ENCODE results near the gene SYTL4.
A peak's percentile ranks its signal among the peaks of the same experiment; 100 is the strongest.

SYTL4 gene

GRCh38 chrX:100649550-100650356 lies 82.2 kb downstream of the SYTL4 start:
- no peak overlapping the region for H3K4me3 ChIP-seq (ENCODE audit: low read length)
- DNase-seq (ENCODE audit: low read depth) = peak; percentile 88
- no peak for TF ChIP-seq CTCF (IDR thresholded peaks at IDR 0.05; ENCODE audit: insufficient read depth, low read depth, low read length, missing control alignments)

GRCh38 chrX:100648458-100649417 lies 83.2 kb downstream of the SYTL4 start:
- TF ChIP-seq CTCF (IDR thresholded peaks at IDR 0.05; ENCODE audit: insufficient read depth, low read depth, low read length, missing control alignments) = no peak
- peak; percentile 38 for DNase-seq (ENCODE audit: low read depth)
- H3K4me3 ChIP-seq (ENCODE audit: low read length) = no peak overlapping the region

- no peak for DNase-seq (ENCODE audit: low read depth)
- no peak for TF ChIP-seq CTCF (IDR thresholded peaks at IDR 0.05; ENCODE audit: insufficient read depth, low read depth, low read length, missing control alignments)
- H3K4me3 ChIP-seq (ENCODE audit: low read length) = no peak overlapping the region
These were observed 84.2 kb downstream of the SYTL4 start for GRCh38 chrX:100647739-100648138.

- TF ChIP-seq CTCF (IDR thresholded peaks at IDR 0.05; ENCODE audit: insufficient read depth, low read depth, low read length, missing control alignments) = no peak
- no peak for DNase-seq (ENCODE audit: low read depth)
- no peak overlapping the region for H3K4me3 ChIP-seq (ENCODE audit: low read length)
These were observed 84.8 kb downstream of the SYTL4 start for GRCh38 chrX:100647095-100647494.

GRCh38 chrX:100645106-100645505 lies 86.8 kb downstream of the SYTL4 start:
- TF ChIP-seq CTCF (IDR thresholded peaks at IDR 0.05; ENCODE audit: insufficient read depth, low read depth, low read length, missing control alignments) = no peak
- H3K4me3 ChIP-seq (ENCODE audit: low read length) = peak overlapping the region; percentile 42
- DNase-seq (ENCODE audit: low read depth) = peak; percentile 66

GRCh38 chrX:100643956-100644860 lies 87.7 kb downstream of the SYTL4 start, which contains the start of gene SRPX2:
Gene SRPX2, plus strand, starts transcription at chrX:100644199. Its CDS starts 2,124 bp downstream, at chrX:100646323.
- peak; percentile 88 for DNase-seq (ENCODE audit: low read depth)
- H3K4me3 ChIP-seq (ENCODE audit: low read length) = peak within 1 kb of the TSS; percentile 42
- no peak for TF ChIP-seq CTCF (IDR thresholded peaks at IDR 0.05; ENCODE audit: insufficient read depth, low read depth, low read length, missing control alignments)

All from epithelial cell of esophagus (primary cell).